ENCODE measurements around the gene CDC7. TPM values are rescaled to one million over a fixed set of nuclear protein-coding genes. Genes with fewer than 3 reads are reported as not detected.

CDC7 gene
- total RNA-seq, 1 experiment from 2014 or later, result 49.9 TPM

DNA sequence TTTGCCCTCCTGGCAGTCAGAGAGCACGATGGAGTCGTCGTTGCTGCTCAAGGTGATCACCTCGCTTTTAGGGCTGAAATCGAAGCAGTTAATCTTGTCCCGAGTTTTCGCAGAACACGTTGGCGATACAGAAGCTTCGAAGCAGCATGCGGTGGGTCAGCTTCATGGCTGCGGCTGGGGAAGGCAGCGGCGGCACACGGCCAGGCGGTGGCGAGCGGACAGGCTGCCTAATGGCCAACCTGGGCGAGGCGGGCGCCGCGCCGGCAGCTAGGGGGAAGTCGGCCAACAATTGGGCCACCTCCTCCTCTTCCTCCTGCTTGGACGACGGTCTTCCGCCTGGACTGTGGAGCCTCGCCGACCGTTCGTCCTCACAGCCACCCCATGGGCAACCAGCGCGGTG, 34.8 kb downstream of the CDC7 start:
- no peak overlapping the region for H3K4me3 Mint-ChIP-seq
- no peak overlapping the region for H3K27ac Mint-ChIP-seq

More for the DNA sequence above, 34.8 kb downstream of the CDC7 start:
- ATAC-seq (peak; percentile 35; the same call in 1 of the 2 replicates), DNase-seq (ENCODE audit: low spot score) (peak; percentile 14)
- Mint-ChIP-seq H3K27me3 (ENCODE audit: low read depth) (no peaks in the 10 kb centered on the region), H3K36me3 (no peaks in the 10 kb centered on the region), H3K9me3 (no peaks in the 10 kb centered on the region), H3K4me1 (peaks cover 4% of the 10 kb centered on the region)
- POLR2A ChIA-PET, result no interaction called here
- TF ChIP-seq ATF6 (CRISPR knock-in tag; IDR thresholded peaks at IDR 0.05) (no peak), TEAD4 (CRISPR knock-in tag; IDR thresholded peaks at IDR 0.05) (no peak), FOXJ3 (CRISPR knock-in tag; IDR thresholded peaks at IDR 0.05; ENCODE audit: borderline replicate concordance) (no peak), USF2 (CRISPR knock-in tag; IDR thresholded peaks at IDR 0.05) (no peak), AFF4 (CRISPR knock-in tag; IDR thresholded peaks at IDR 0.05; ENCODE audit: borderline replicate concordance) (no peak), MAX (CRISPR knock-in tag; IDR thresholded peaks at IDR 0.05) (no peak), ZBTB21 (CRISPR knock-in tag; IDR thresholded peaks at IDR 0.05; ENCODE audit: borderline replicate concordance) (no peak), ZNF219 (CRISPR knock-in tag; IDR thresholded peaks at IDR 0.05; ENCODE audit: borderline replicate concordance) (no peak)
- TF ChIP-seq, protein P1, sequence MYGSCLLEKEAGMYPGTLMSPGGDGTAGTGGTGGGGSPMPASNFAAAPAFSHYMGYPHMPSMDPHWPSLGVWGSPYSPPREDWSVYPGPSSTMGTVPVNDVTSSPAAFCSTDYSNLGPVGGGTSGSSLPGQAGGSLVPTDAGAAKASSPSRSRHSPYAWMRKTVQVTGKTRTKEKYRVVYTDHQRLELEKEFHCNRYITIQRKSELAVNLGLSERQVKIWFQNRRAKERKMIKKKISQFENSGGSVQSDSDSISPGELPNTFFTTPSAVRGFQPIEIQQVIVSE (CRISPR knock-in tag; IDR thresholded peaks at IDR 0.05; ENCODE audit: borderline replicate concordance), result no peak
- TF ChIP-seq, protein P2, sequence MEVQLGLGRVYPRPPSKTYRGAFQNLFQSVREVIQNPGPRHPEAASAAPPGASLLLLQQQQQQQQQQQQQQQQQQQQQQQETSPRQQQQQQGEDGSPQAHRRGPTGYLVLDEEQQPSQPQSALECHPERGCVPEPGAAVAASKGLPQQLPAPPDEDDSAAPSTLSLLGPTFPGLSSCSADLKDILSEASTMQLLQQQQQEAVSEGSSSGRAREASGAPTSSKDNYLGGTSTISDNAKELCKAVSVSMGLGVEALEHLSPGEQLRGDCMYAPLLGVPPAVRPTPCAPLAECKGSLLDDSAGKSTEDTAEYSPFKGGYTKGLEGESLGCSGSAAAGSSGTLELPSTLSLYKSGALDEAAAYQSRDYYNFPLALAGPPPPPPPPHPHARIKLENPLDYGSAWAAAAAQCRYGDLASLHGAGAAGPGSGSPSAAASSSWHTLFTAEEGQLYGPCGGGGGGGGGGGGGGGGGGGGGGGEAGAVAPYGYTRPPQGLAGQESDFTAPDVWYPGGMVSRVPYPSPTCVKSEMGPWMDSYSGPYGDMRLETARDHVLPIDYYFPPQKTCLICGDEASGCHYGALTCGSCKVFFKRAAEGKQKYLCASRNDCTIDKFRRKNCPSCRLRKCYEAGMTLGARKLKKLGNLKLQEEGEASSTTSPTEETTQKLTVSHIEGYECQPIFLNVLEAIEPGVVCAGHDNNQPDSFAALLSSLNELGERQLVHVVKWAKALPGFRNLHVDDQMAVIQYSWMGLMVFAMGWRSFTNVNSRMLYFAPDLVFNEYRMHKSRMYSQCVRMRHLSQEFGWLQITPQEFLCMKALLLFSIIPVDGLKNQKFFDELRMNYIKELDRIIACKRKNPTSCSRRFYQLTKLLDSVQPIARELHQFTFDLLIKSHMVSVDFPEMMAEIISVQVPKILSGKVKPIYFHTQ (CRISPR knock-in tag; IDR thresholded peaks at IDR 0.05), result no peak
- CTCF ChIA-PET, result no interaction called here

Measured in WTC11 (cell line).